Duodenal mucosa (tissue), 2 donors: ENCODE data around the gene TMEM37.

Source experiments
- H3K27ac ChIP-seq: one replicate; pipeline ENCODE4 v1.7.0; 2013; ENCODE audit warnings: low read depth, low read length
- H3K27me3 ChIP-seq, 2 donors: one replicate each; pipeline ENCODE4 v1.7.0; 2013; ENCODE audit warnings: low read length in 2 of 2, control low read depth in 1 of 2; ENCODE audit not compliant: insufficient read depth in 2 of 2, control insufficient read depth in 1 of 2
- H3K36me3 ChIP-seq, 2 donors: one replicate each; pipeline ENCODE4 v1.7.0; 2013; ENCODE audit warnings: low read length in 2 of 2, control low read depth in 1 of 2; ENCODE audit not compliant: insufficient read depth in 2 of 2, control insufficient read depth in 1 of 2
- H3K4me1 ChIP-seq, 2 donors: one replicate each; pipeline ENCODE4 v1.7.0; 2013; ENCODE audit warnings: low read length in 2 of 2, control low read depth in 1 of 2; ENCODE audit not compliant: insufficient read depth in 2 of 2, control insufficient read depth in 1 of 2
- H3K4me3 ChIP-seq, 2 donors: one replicate each; pipeline ENCODE4 v1.7.0; 2013; ENCODE audit warnings: low read length in 2 of 2, low read depth in 1 of 2
- H3K9ac ChIP-seq, 2 donors: one replicate each; pipeline ENCODE4 v1.7.0; 2013; ENCODE audit warnings: low read length in 2 of 2, low read depth in 1 of 2
- H3K9me3 ChIP-seq, 2 donors: one replicate each; pipeline ENCODE4 v1.7.0; 2013; ENCODE audit warnings: low read length in 2 of 2, control low read depth in 1 of 2; ENCODE audit not compliant: control insufficient read depth in 1 of 2

Gene TMEM37

GRCh38 chr2:119439574-119440500, 8.2 kb downstream of the TMEM37 start:
- H3K27me3 ChIP-seq: no peaks in the 10 kb centered on the region
- H3K36me3 ChIP-seq: peaks cover 11 to 31% of the 10 kb centered on the region in 2 donors
- no peak overlapping the region for H3K9ac ChIP-seq
- H3K4me3 ChIP-seq: no peak overlapping the region
- H3K4me1 ChIP-seq: peaks cover 28 to 32% of the 10 kb centered on the region in 2 donors
- H3K9me3 ChIP-seq: no peaks in the 10 kb centered on the region
- no peak overlapping the region for H3K27ac ChIP-seq

GRCh38 chr2:119440501-119440870, 8.8 kb downstream of the TMEM37 start:
- H3K9me3 ChIP-seq: no peaks in the 10 kb centered on the region
- peaks cover 11 to 31% of the 10 kb centered on the region in 2 donors for H3K36me3 ChIP-seq
- H3K9ac ChIP-seq: no peak overlapping the region
- no peaks in the 10 kb centered on the region for H3K27me3 ChIP-seq
- H3K4me1 ChIP-seq: peaks cover 22 to 26% of the 10 kb centered on the region in 2 donors
- H3K4me3 ChIP-seq: no peak overlapping the region
- no peak overlapping the region for H3K27ac ChIP-seq

- Histone ChIP-seq H3K4me1 (peaks cover 18 to 22% of the 10 kb centered on the region in 2 donors), H3K27ac (no peak overlapping the region), H3K4me3 (no peak overlapping the region), H3K27me3 (no peaks in the 10 kb centered on the region), H3K36me3 (peaks cover 11 to 31% of the 10 kb centered on the region in 2 donors), H3K9ac (no peak overlapping the region), H3K9me3 (no peaks in the 10 kb centered on the region)
These were observed 9.2 kb downstream of the TMEM37 start for GRCh38 chr2:119440873-119441272.

GRCh38 chr2:119441376-119442225, 9.9 kb downstream of the TMEM37 start:
- no peaks in the 10 kb centered on the region for H3K9me3 ChIP-seq
- H3K36me3 ChIP-seq: peaks cover 8 to 30% of the 10 kb centered on the region in 2 donors
- H3K9ac ChIP-seq: no peak overlapping the region
- H3K4me3 ChIP-seq: no peak overlapping the region
- H3K4me1 ChIP-seq: peaks cover 13 to 18% of the 10 kb centered on the region in 2 donors
- no peak overlapping the region for H3K27ac ChIP-seq
- no peaks in the 10 kb centered on the region for H3K27me3 ChIP-seq

- Histone ChIP-seq H3K4me3 (no peak overlapping the region), H3K27ac (no peak overlapping the region), H3K9ac (no peak overlapping the region), H3K4me1 (peaks cover 12 to 18% of the 10 kb centered on the region in 2 donors), H3K9me3 (no peaks in the 10 kb centered on the region), H3K27me3 (no peaks in the 10 kb centered on the region), H3K36me3 (peaks cover 5 to 24% of the 10 kb centered on the region in 2 donors)
These were observed 10.6 kb downstream of the TMEM37 start for GRCh38 chr2:119442226-119442619.

GRCh38 chr2:119442850-119443249, 11.2 kb downstream of the TMEM37 start:
- no peak overlapping the region for H3K27ac ChIP-seq

GRCh38 chr2:119446037-119446436, 14.4 kb downstream of the TMEM37 start:
- H3K27ac ChIP-seq: no peak overlapping the region
- H3K9me3 ChIP-seq: no peaks in the 10 kb centered on the region
- no peaks in the 10 kb centered on the region for H3K4me1 ChIP-seq
- H3K27me3 ChIP-seq: no peaks in the 10 kb centered on the region
- H3K36me3 ChIP-seq: peaks cover 0 to under 1% of the 10 kb centered on the region in 2 donors
- no peak overlapping the region for H3K9ac ChIP-seq
- H3K4me3 ChIP-seq: no peak overlapping the region

More at GRCh38 chr2:119442850-119443249, 11.2 kb downstream of the TMEM37 start:
- Histone ChIP-seq H3K9me3 (no peaks in the 10 kb centered on the region), H3K4me1 (peaks cover 6 to 13% of the 10 kb centered on the region in 2 donors), H3K4me3 (no peak overlapping the region), H3K36me3 (peaks cover 4 to 18% of the 10 kb centered on the region in 2 donors), H3K27me3 (no peaks in the 10 kb centered on the region), H3K9ac (no peak overlapping the region)

- peaks cover 0 to 14% of the 10 kb centered on the region in 2 donors for H3K36me3 ChIP-seq
- no peak overlapping the region for H3K9ac ChIP-seq
- no peaks in the 10 kb centered on the region for H3K9me3 ChIP-seq
- no peaks in the 10 kb centered on the region for H3K27me3 ChIP-seq
- no peaks in the 10 kb centered on the region for H3K4me1 ChIP-seq
- no peak overlapping the region for H3K4me3 ChIP-seq
- H3K27ac ChIP-seq: no peak overlapping the region
These were observed 16.9 kb downstream of the TMEM37 start for GRCh38 chr2:119448427-119449141.

- no peaks in the 10 kb centered on the region for H3K9me3 ChIP-seq
- H3K27ac ChIP-seq: no peak overlapping the region
- H3K4me1 ChIP-seq: no peaks in the 10 kb centered on the region
- H3K9ac ChIP-seq: no peak overlapping the region
- no peak overlapping the region for H3K4me3 ChIP-seq
- peaks cover 0 to 14% of the 10 kb centered on the region in 2 donors for H3K36me3 ChIP-seq
- H3K27me3 ChIP-seq: no peaks in the 10 kb centered on the region
These were observed 17.9 kb downstream of the TMEM37 start for GRCh38 chr2:119449521-119449920.
